Effector CD8-positive, alpha-beta T cell (primary cell): ENCODE measurements around the gene TSPAN9.

Experiments
- DNase-seq: peaks from one replicate; lab custom pipeline; 2025; lab: John Stamatoyannopoulos, UW

Gene TSPAN9

GRCh38 chr12:3275171-3276041, 198.2 kb downstream of the TSPAN9 start:
- DNase-seq, result peak; percentile 53

DNA sequence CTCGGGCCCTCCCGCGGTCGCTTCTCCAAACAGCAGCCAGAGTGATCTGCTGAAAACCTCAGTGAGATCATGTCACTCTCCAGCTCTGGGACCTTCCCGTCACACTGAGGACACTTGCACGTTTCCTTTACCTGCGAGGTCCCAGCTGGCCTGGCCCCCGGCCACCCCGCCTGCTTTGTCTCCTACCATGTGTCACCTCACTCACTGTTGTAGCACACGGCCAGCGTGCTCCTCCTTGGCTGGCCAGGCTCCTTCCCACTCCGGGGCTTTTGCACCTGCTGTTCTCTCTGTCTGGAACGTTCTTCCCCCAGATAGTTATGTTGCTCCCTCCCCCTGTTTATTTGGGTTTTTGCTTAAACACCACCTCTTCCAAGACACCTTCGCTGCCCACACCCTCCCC, 199.0 kb downstream of the TSPAN9 start:
- DNase-seq, result no peak

GRCh38 chr12:3277306-3277943, 200.2 kb downstream of the TSPAN9 start:
- DNase-seq, result no peak

DNA sequence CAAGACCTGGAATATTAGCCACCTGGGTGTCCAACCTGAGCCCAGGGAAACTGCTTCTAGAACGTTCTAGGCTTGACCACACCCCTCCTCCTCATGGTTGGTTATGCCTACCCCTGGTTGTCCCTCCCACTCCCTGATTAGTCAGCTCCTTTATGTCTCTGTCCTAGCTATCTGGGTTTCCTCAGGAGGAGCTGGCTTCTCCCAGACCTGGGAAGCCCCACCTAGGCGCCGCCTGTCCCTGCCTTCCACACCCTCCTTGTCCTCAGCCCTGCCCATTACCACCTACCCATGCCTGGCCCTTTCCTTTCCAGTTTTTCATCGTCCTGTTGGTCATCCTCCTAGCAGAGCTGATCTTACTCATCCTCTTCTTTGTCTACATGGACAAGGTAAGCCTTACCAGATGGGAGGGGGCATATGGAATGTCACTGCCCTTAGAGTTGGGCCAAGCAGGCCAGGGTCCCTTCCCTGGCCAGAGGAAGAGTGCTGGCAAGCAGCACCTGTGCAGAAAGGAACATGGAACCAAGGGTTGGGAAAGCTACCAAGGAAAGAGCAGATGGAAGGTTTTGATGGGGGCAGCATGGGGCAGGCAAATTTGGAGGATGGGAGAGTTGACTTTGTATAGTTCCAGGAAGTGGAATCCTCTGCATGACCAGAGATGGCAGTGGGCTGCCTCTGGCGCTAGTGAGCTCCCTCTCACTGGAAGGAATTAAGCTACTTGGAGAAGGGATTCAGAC, 201.7 kb downstream of the TSPAN9 start:
- DNase-seq, result no peak

GRCh38 chr12:3279415-3279780, 202.2 kb downstream of the TSPAN9 start:
- DNase-seq, result no peak

- no peak for DNase-seq
These were observed 202.7 kb downstream of the TSPAN9 start for GRCh38 chr12:3279832-3280231.

GRCh38 chr12:3280967-3281366, 203.8 kb downstream of the TSPAN9 start:
- no peak for DNase-seq

DNA sequence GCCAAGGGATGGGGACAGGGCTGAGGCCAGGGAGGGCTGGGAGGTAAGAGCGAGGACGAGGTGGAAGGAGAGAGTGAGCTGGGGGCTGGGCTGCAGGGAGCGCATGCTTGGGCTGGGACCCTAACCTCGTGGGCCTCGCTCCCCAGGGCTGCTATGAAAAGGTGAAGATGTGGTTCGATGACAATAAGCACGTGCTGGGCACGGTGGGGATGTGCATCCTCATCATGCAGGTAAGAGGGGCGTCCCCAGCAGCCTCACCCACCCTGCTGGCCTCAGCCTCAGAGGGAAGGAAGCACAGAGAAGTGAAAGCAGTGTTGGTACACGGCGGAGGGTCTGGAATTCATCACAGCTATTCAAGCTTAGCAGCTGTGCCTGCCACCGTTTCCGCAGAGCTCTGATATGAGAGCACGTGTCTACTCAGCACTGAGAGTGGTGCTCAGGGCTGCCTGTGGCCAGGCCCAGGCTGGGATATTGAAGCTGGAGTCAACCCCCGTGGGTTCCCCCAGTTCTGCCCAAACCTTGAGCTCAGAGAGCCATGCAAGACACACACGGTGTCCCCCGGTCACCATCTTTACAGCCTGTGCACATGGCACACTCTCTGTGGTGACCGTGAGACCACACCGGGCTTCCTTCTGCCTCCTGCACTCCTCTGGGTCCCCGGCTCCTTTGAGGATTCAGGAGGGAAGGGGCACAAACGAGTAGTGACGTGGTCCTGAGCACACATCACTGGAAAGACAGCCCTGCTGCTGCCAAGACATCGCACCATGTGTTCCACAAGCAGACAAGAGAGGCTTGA, 204.6 kb downstream of the TSPAN9 start:
- DNase-seq, result no peak

DNA sequence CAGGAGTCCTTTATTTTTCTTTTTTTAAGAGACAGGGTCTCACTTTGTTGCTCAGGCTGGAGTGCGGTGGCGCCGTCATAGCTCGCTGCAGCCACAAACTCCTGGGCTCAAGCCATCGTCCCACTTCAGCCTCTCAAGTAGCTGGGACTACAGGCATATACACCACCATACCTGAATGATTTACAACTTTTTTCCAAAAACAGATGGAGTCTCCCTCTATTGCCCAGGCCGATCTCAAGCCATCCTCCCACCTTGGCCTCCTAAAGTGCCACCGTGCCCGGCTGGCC, 205.1 kb downstream of the TSPAN9 start:
- no peak for DNase-seq

GRCh38 chr12:3283137-3283680, 206.0 kb downstream of the TSPAN9 start:
- no peak for DNase-seq

DNA sequence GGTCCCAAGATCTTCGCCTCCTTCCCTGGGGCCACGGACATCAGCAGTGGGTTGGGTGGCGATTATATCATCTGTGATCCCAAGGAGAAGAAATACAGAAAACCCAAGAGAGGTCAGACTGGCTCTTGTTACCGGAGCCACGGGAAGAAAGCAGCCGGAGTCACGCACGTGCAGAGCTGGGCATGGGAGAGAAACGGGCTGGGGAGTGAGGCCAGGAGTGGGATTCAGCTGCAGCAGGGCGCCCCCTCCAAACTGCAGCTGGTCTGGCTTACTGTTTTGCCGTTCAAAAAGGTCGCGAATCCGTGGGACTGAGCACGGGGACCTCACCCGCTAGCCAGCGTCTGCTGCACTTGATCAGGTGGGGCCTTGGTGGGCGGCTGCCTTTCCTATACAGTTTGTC, 207.2 kb downstream of the TSPAN9 start:
- DNase-seq, result no peak

DNA sequence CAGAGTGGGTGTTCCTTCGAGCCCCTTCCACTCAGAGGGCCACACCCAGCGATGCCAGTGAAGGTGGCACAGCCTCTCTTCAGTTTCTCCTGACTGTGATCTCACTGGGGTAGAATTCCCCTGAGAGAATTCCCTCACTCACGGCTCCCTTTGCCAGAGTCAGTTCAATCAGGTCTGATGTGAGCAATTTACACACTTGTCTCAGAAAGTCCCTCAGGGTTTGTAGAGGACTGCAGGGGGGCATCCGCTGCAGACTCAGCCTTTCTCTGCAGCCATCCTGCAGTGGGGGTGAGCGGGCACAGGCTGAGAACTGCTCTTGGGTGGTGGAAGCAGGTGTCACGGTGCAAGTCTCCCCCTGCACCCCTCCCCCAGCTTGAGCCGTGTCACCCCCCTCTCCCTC, 208.4 kb downstream of the TSPAN9 start:
- no peak for DNase-seq

DNA sequence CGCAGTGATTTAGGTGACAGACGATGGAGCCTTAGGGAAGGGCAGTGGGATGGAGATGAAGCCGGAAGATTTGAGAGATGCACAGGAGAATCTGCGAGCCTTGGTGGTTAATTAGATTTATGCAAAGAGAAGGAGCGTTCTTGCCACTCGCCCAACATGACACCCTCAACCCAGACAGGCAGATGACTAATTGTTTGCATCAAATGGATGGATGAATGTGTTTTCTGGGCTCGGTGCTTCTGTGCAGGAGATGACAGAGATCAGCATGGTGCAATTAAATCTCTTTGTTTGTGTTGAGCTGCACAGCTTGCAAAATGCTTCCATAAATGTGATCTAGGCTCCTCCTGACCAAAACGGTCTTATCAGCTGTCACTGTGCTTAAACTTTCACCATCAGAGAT, 211.5 kb downstream of the TSPAN9 start:
- no peak for DNase-seq

DNA sequence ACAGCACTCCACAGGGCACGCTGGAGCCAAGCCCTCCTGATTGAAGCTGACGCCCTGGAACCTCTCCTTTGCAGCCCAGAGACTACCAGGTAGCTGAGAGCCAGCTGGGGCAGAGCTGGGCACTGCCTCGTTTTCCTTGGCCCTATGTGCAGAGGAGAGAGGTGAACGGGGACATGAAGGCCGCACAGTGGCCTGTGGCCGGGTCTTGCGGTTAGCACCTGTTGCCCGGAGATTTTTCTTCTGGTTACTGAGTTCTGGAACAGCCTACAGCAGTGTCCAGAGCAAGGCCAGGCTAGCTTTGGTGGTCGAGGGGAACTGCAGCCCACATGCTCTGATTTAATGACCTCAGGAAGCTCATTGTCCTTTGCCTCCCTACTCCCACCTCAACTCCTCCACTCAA, 212.5 kb downstream of the TSPAN9 start:
- DNase-seq, result no peak

GRCh38 chr12:3291939-3292338, 214.8 kb downstream of the TSPAN9 start:
- no peak for DNase-seq

- no peak for DNase-seq
These were observed 215.7 kb downstream of the TSPAN9 start for GRCh38 chr12:3292677-3293412.

DNA sequence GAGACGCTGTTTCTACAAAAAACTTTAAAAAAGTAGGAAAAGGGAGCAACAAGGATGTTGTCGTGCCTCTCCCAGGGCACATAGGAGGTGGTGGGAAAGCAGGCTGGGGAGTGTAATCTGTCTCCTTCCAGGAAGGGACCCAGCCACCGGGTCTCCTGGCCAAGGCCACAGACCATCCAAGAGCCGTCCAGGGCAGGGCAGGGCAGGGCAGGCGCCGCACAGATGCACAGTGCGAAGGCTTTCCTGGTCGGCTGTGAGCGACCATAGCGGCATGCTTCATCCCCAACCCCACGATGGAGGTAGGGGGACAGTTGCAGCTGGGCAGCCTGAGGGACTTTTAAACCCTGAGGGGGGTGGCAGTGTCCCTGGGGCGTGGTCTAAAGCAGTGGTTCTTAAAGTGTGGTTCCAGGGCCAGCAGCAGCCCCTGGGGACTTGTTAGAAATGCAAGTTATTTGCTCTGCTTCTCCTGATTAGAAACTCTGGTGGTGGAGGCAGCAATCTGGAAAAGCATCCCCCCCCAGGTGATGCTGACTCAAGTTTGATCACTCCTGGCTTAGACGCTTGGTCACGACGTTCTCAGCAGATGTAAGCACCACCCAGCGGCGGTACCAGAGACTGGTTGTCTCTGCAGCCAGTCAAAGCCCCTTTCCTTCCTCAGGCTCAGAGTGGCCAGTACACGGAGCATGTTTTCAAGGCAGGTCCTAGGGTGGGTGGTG, 216.4 kb downstream of the TSPAN9 start:
- no peak for DNase-seq

GRCh38 chr12:3294481-3294911, 217.3 kb downstream of the TSPAN9 start:
- no peak for DNase-seq

GRCh38 chr12:3295225-3295624, 218.0 kb downstream of the TSPAN9 start:
- no peak for DNase-seq

DNA sequence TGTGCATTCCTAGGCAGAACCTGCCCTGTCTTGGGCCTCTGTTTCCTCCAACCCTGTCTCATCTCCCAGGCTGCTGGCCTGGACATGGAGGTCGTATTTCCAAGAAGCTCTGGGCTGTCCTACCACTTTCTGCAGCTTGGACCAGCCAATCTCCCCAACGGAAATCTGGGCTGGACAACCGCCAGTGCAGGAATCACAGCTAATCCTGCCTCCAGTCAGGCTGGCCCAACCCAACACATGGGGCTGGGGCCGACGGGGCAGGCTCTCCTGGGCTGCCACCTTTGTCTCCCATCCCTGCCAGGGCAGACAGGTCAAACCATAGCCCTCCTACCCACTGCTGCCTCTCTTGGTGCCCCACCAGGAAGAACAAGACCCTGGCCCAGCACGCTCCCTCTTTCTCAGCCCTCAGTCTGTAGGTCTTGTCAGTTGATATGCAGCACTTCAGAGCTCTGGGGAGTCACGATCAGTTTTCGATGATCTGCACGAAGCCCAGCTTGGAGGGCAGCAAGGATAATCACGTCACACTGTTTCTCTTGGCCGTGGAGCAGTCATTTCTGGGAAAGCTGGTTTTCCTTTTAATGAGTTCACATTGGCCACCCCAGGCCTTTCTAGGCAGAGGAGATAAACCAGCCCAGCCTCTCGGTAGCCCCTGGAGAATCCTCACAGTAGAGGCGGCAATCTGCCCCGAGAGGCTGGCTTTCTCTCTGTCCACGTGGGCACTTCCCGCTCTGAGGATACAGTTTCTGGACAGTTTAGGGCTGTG, 218.6 kb downstream of the TSPAN9 start:
- DNase-seq, result no peak
